SK-N-SH (cell line): ENCODE data around the gene TSPAN16. TPM values are rescaled to one million over a fixed set of nuclear protein-coding genes. Genes with fewer than 3 reads are reported as not detected.

Source experiments
- CTCF ChIA-PET: fragments of 300-600, 350-600 bp; formaldehyde crosslinking; extraction: SDS; loops from one replicate; lab custom pipeline; 2021; lab: Yijun Ruan, JAX
- POLR2A ChIA-PET: fragments of 350-600 bp; sonication (Branson Sonifier 250); formaldehyde crosslinking; extraction: SDS; loops from one replicate; lab custom pipeline; 2020; ENCODE audit warnings: antibody characterized with exemption, inconsistent platforms; lab: Yijun Ruan, JAX
- DNase-seq: peaks from one replicate; pipeline ENCODE4 v3.0.0; 2012
- H2AFZ ChIP-seq: fragments of 200-600 bp; sonication (generic); 2 replicates; pipeline ENCODE4 v1.8.1; 2016; ENCODE audit warnings: antibody characterized with exemption, mild to moderate bottlenecking, low read depth
- H3F3A ChIP-seq: fragments of 200-600 bp; sonication (generic); replicated peaks from 2 replicates; pipeline ENCODE3; 2016; ENCODE audit warnings: antibody characterized with exemption, mild to moderate bottlenecking; ENCODE audit not compliant: insufficient read depth
- H3K27ac ChIP-seq, 2 experiments: fragments of 200-500 bp in 1 of 2; fragments of 200-600 bp in 1 of 2; sonication (Bioruptor generic) in 1 of 2; sonication (generic), shearing (Covaris generic) in 1 of 2; 2 replicates each; pipeline versions ENCODE4 v1.5.1 to v1.6.1; 2014 to 2016; ENCODE audit warnings: low read depth in 2 of 2, inconsistent platforms in 1 of 2, low read length in 1 of 2, mild to moderate bottlenecking in 1 of 2, mixed read lengths in 1 of 2
- H3K27me3 ChIP-seq: fragments of 200-600 bp; sonication (generic), shearing (Covaris generic); 2 replicates; pipeline ENCODE4 v1.6.1; 2016; ENCODE audit warnings: mixed run types; ENCODE audit not compliant: insufficient read depth
- H3K36me3 ChIP-seq, 2 experiments: fragments of 200-500 bp in 1 of 2; fragments of 200-600 bp in 1 of 2; sonication (Bioruptor generic) in 1 of 2; sonication (generic) in 1 of 2; replicated peaks in 1 of 2; 2 replicates each; pipeline versions ENCODE3 to v1.5.1; 2014 to 2016; ENCODE audit warnings: low read length in 1 of 2, mild to moderate bottlenecking in 1 of 2; ENCODE audit not compliant: insufficient read depth in 2 of 2, control insufficient read depth in 1 of 2
- H3K4me1 ChIP-seq, 2 experiments: fragments of 200-500 bp in 1 of 2; fragments of 200-600 bp in 1 of 2; sonication (Bioruptor generic) in 1 of 2; sonication (generic), shearing (Covaris generic) in 1 of 2; 2 replicates each; pipeline versions ENCODE4 v1.5.1 to v1.6.1; 2014 to 2016; ENCODE audit warnings: low read depth in 1 of 2, low read length in 1 of 2, mixed run types in 1 of 2; ENCODE audit not compliant: insufficient read depth in 2 of 2, control insufficient read depth in 1 of 2
- H3K4me2 ChIP-seq: fragments of 200-600 bp; sonication (generic), shearing (Covaris generic); 2 replicates; pipeline ENCODE4 v1.6.1; 2017; ENCODE audit warnings: mixed run types
- H3K4me3 ChIP-seq, 2 experiments: fragments of 200-500 bp in 1 of 2; fragments of 200-600 bp in 1 of 2; sonication (Bioruptor generic) in 1 of 2; sonication (generic), shearing (Covaris generic) in 1 of 2; 2 replicates each; pipeline versions ENCODE4 v1.5.1 to v1.8.1; 2014 to 2016; ENCODE audit warnings: low read depth in 2 of 2, inconsistent platforms in 1 of 2, low read length in 1 of 2, mild to moderate bottlenecking in 1 of 2, mixed read lengths in 1 of 2, moderate library complexity in 1 of 2
- H3K79me2 ChIP-seq: fragments of 200-600 bp; sonication (generic); 2 replicates; pipeline ENCODE4 v1.8.1; 2017; ENCODE audit warnings: mild to moderate bottlenecking; ENCODE audit not compliant: insufficient read depth
- H3K9ac ChIP-seq: fragments of 200-600 bp; sonication (generic); 2 replicates; pipeline ENCODE4 v1.6.1; 2017; ENCODE audit warnings: mixed run types
- H3K9me2 ChIP-seq: fragments of 200-600 bp; sonication (generic); 2 replicates; pipeline ENCODE4 v1.6.1; 2017; ENCODE audit warnings: mixed run types
- H3K9me3 ChIP-seq: fragments of 200-600 bp; sonication (generic); 2 replicates; pipeline ENCODE4 v1.6.1; 2017; ENCODE audit warnings: mixed run types, mild to moderate bottlenecking, moderate library complexity
- H4K20me1 ChIP-seq: fragments of 200-600 bp; sonication (generic); 2 replicates; pipeline ENCODE4 v1.6.1; 2017; ENCODE audit warnings: mild to moderate bottlenecking, mixed run types; ENCODE audit not compliant: insufficient read depth
- EZH2phosphoT487 ChIP-seq: fragments of 200-600 bp; sonication (generic); IDR thresholded peaks from 2 replicates; pipeline ENCODE4 v1.6.1; 2017; ENCODE audit warnings: low read depth, mixed run types, mild to moderate bottlenecking, antibody characterized with exemption, moderate library complexity, borderline replicate concordance
- FOXJ3 ChIP-seq: sonication (generic); formaldehyde crosslinking; IDR thresholded peaks from 2 replicates; pipeline ENCODE4 v1.5.1; 2020; ENCODE audit warnings: mild to moderate bottlenecking, missing genetic modification reagents
- MAX ChIP-seq: IDR thresholded peaks from 2 replicates; pipeline ENCODE4 v1.4.0; 2012; ENCODE audit warnings: low read depth
- MEF2A ChIP-seq: IDR thresholded peaks from 2 replicates; pipeline ENCODE4 v1.4.0; 2012; ENCODE audit warnings: low read depth, borderline replicate concordance
- MXI1 ChIP-seq: IDR thresholded peaks from 2 replicates; pipeline ENCODE4 v1.6.1; 2012; ENCODE audit warnings: mild to moderate bottlenecking, low read depth, low read length, improper control_type of control experiment
- NFIC ChIP-seq: IDR thresholded peaks from 2 replicates; pipeline ENCODE4 v1.4.0; 2012; ENCODE audit warnings: borderline replicate concordance
- NRF1 ChIP-seq: IDR thresholded peaks from 2 replicates; pipeline ENCODE4 v1.6.1; 2012; ENCODE audit warnings: low read depth, mild to moderate bottlenecking, low read length
- RAD21 ChIP-seq: IDR thresholded peaks from 2 replicates; pipeline ENCODE4 v1.6.1; 2012; ENCODE audit warnings: mild to moderate bottlenecking, low read length
- RFX5 ChIP-seq: IDR thresholded peaks from 2 replicates; pipeline ENCODE4 v1.6.1; 2012; ENCODE audit warnings: mild to moderate bottlenecking, improper control_type of control experiment, low read length
- RXRA ChIP-seq: IDR thresholded peaks from 2 replicates; pipeline ENCODE4 v1.4.0; 2012; ENCODE audit warnings: low read depth, mild to moderate bottlenecking, borderline replicate concordance
- TAF1 ChIP-seq: IDR thresholded peaks from 2 replicates; pipeline ENCODE4 v1.6.1; 2012; ENCODE audit warnings: low read depth, mild to moderate bottlenecking, low read length, moderate library complexity, borderline replicate concordance
- WGBS: methylation state at CpG from one replicate; pipeline ENCODE4 v1.1.6; 2017; ENCODE audit warnings: low lambda C conversion rate; 5-methylcytosine and 5-hydroxymethylcytosine counted together
- polyA plus RNA-seq, 3 experiments: library from polyadenylated mRNA; depleted of rRNA; stranded (reverse); fragments of >200 nt; gene quantifications; 2 replicates each; pipeline ENCODE4 v1.2.3, GENCODE V29; 2012
- TF ChIP-seq, protein P1 (sequence below): fragments of 150-350 bp; IDR thresholded peaks from 2 replicates; pipeline ENCODE4 v1.6.1; 2016; ENCODE audit warnings: mild to moderate bottlenecking, low read depth, low read length
- TF ChIP-seq, protein P2 (sequence below): fragments of 150-350 bp; IDR thresholded peaks from 2 replicates; pipeline ENCODE4 v1.6.1; 2017; ENCODE audit warnings: antibody characterized with exemption, low read length, low read depth, borderline replicate concordance
- TF ChIP-seq, protein P3 (sequence below): IDR thresholded peaks from 2 replicates; pipeline ENCODE4; 2012

TSPAN16 gene
- polyA plus RNA-seq, 1 of the 3 experiments (the other 2 are of a cell fraction) = not detected

- ChIA-PET CTCF (interaction anchor here (1.2 to 5.1 kb wide), 9 partner anchors 10 to 150 kb away, joined by 3 to 66 read pairs (median 5); partner anchors contain the start of genes CCDC159, RGL3, SWSAP1 and TMEM205), POLR2A (no interaction called here)
- Histone ChIP-seq H3K79me2 (no peaks in the 10 kb centered on the region), H3K9ac (no peak overlapping the region), H3K9me3 (no peaks in the 10 kb centered on the region), H3K27ac (no peak overlapping the region), H3K27me3 (no peaks in the 10 kb centered on the region), H2AFZ (no peak overlapping the region), H3K4me2 (no peak overlapping the region), H3K4me1 (peaks cover 0 to 3% of the 10 kb centered on the region in 2 experiments; a peak in 1 of 4 replicates), H4K20me1 (no peaks in the 10 kb centered on the region), H3K4me3 (no peak overlapping the region), H3F3A (peaks cover 4% of the 10 kb centered on the region), H3K36me3 (no peaks in the 10 kb centered on the region), H3K9me2 (no peaks in the 10 kb centered on the region)
- DNase-seq = no peak
- WGBS = 89% methylated on average over 7 of the region's 7 CpGs
- TF ChIP-seq EZH2phosphoT487 (no peak), FOXJ3 (no peak), MXI1 (no peak), TAF1 (no peak), NRF1 (no peak)
- TF ChIP-seq, protein P1, sequence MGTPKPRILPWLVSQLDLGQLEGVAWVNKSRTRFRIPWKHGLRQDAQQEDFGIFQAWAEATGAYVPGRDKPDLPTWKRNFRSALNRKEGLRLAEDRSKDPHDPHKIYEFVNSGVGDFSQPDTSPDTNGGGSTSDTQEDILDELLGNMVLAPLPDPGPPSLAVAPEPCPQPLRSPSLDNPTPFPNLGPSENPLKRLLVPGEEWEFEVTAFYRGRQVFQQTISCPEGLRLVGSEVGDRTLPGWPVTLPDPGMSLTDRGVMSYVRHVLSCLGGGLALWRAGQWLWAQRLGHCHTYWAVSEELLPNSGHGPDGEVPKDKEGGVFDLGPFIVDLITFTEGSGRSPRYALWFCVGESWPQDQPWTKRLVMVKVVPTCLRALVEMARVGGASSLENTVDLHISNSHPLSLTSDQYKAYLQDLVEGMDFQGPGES = no peak
- TF ChIP-seq, protein P2, sequence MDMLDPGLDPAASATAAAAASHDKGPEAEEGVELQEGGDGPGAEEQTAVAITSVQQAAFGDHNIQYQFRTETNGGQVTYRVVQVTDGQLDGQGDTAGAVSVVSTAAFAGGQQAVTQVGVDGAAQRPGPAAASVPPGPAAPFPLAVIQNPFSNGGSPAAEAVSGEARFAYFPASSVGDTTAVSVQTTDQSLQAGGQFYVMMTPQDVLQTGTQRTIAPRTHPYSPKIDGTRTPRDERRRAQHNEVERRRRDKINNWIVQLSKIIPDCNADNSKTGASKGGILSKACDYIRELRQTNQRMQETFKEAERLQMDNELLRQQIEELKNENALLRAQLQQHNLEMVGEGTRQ = no peak
These were observed 304 bp downstream of the TSPAN16 start for GRCh38 chr19:11296264-11296663.

- TF ChIP-seq TAF1 (no peak), NRF1 (no peak), FOXJ3 (no peak), MEF2A (no peak), MAX (no peak), RXRA (no peak), RAD21 (no peak), RFX5 (no peak), NFIC (no peak)
- TF ChIP-seq, protein P3, sequence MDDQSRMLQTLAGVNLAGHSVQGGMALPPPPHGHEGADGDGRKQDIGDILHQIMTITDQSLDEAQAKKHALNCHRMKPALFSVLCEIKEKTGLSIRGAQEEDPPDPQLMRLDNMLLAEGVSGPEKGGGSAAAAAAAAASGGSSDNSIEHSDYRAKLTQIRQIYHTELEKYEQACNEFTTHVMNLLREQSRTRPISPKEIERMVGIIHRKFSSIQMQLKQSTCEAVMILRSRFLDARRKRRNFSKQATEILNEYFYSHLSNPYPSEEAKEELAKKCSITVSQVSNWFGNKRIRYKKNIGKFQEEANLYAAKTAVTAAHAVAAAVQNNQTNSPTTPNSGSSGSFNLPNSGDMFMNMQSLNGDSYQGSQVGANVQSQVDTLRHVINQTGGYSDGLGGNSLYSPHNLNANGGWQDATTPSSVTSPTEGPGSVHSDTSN = no peak
- 81% methylated on average over 8 of the region's 8 CpGs for WGBS
- no peaks in the 10 kb centered on the region for H3K27me3 ChIP-seq
- no peak overlapping the region for H3K27ac ChIP-seq
- H4K20me1 ChIP-seq = no peaks in the 10 kb centered on the region
- H3F3A ChIP-seq = peaks cover 4% of the 10 kb centered on the region
- no peak overlapping the region for H3K4me3 ChIP-seq
- H3K4me1 ChIP-seq = no peaks in the 10 kb centered on the region; a peak in 1 of 4 replicates
- H3K79me2 ChIP-seq = no peaks in the 10 kb centered on the region
- no peak overlapping the region for H2AFZ ChIP-seq
- H3K4me2 ChIP-seq = no peak overlapping the region
- POLR2A ChIA-PET = no interaction called here
- H3K9ac ChIP-seq = no peak overlapping the region
- H3K36me3 ChIP-seq = no peaks in the 10 kb centered on the region
- DNase-seq = no peak
- H3K9me3 ChIP-seq = no peaks in the 10 kb centered on the region
- CTCF ChIA-PET = no interaction called here
- H3K9me2 ChIP-seq = no peaks in the 10 kb centered on the region
These were observed 4.2 kb downstream of the TSPAN16 start for GRCh38 chr19:11299946-11300810.
